HT-29 (cell line): ENCODE measurements around the gene F10. TPM values are rescaled to one million over a fixed set of nuclear protein-coding genes. Genes with fewer than 3 reads are reported as not detected.
"Not testable (repeated sequence)": the region's sequence is repeated elsewhere in the genome, so short reads cannot be mapped to it uniquely, and the experiment has no call there.

ENCODE experiments used
- DNase-seq: peaks from one replicate; pipeline ENCODE4 v3.0.0-alpha.2; 2015; ENCODE audit warnings: low spot score
- total RNA-seq: library from RNA; depleted of rRNA; stranded (reverse); fragments of >200 nt; shearing (Covaris generic); gene quantifications from 2 replicates; pipeline ENCODE4 v1.2.3, GENCODE V29; 2014

F10 gene
- total RNA-seq, 1 experiment from 2014 or later: not detected

DNA sequence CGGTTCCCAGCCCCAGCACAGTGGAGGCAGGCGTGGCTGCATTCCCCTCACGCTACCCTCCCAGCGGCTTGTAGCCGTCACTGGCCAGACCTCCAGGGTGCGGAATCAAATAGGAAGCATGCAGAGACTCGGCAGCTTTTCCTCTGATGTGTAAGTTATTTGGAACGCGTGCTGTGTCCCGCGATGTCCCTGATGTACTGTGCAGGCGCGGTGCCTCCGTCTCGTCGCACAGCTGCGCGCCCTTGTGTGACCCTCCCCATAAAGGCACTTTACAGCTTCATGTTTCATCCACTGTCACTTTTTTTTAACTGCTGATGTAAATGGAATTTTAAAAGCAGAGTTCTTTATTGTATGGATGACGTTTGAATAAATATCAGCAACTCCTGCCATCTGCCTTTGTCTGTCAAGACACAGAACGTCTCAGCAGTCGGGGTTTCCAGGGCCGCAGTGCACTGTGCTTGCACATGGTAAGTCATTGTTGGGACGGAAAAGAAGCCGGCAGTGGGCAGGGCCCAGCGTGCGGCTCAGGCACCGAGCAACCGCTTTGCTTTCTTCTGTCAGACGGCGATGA is 24.4 kb upstream of the F10 start:
- DNase-seq: no peak

- DNase-seq: no peak
These were observed 23.5 kb upstream of the F10 start for GRCh38 chr13:113099142-113099541.

GRCh38 chr13:113102302-113102701 is 20.3 kb upstream of the F10 start:
- not testable (repeated sequence) for DNase-seq

- no peak for DNase-seq
These were observed 19.9 kb upstream of the F10 start for GRCh38 chr13:113102727-113103126.

DNA sequence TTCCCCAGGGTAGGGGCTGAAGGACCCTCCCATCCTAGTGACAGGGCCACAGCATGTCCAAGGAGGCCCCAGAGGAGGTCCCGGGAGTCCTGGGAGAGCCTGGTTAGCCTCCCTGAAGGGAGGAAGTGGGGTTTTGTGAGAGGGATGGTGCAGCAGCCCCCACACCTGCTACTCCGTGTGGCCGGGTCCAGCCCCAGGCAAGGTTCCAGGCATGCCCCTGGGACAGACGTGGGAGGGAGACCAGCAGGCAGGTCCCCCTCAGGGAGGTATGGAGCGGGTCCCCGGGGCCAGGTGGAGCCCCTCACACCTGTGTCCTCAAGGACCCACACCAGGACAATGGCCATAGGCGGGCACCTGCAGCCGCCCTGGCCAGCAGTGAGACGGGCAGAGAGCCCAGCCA is 19.0 kb upstream of the F10 start:
- no peak for DNase-seq

- DNase-seq: no peak
These were observed 17.3 kb upstream of the F10 start, which contains the start of gene F7 for GRCh38 chr13:113105032-113105920. TSS of gene F7 (plus strand) at chr13:113105791. CDS start at chr13:113105842, 51 bp downstream.

- no peak for DNase-seq
These were observed 16.6 kb upstream of the F10 start for GRCh38 chr13:113105921-113106452.

DNA sequence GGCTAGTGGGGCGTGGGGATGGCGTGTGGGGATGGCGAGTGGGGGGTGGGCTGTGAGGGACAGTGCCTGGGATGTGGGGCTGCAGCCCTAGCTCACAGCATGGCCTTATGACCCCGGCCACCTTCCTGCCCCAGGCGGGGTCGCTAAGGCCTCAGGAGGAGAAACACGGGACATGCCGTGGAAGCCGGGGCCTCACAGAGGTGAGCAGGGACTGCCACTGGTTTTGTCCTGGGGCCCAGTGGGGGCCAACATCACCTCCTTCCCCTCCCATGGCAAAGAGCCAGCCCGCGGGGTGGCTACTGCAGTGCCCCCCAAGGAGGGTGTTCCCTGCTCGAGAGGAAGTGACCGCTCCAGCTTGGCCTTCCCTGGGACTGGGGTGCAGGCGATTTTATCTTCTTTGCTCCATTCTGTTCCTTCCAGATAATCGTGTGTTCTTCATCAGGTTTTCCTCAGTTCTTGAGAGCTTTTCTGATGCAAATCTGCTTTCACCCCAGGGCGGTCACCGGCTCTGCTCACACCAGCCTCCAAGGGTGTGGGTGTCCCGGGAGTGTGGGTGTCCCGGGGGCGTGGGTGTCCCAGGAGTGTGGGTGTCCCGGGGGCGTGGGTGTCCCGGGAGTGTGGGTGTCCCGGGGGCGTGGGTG is 15.8 kb upstream of the F10 start:
- DNase-seq: no peak

DNA sequence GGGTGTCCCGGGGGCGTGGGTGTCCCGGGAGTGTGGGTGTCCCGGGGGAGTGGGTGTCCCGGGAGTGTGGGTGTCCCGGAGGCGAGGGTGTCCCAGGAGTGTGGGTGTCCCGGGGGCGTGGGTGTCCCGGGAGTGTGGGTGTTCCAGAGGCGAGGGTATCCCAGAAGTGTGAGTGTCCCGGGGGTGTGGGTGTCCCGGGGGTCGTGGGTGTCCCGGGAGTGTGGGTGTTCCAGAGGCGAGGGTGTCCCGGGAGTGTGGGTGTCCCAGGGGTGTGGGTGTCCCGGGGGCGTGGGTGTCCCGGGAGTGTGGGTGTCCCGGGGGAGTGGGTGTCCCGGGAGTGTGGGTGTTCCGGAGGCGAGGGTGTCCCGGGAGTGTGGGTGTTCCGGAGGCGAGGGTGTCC is 14.1 kb upstream of the F10 start:
- not testable (repeated sequence) for DNase-seq

DNA sequence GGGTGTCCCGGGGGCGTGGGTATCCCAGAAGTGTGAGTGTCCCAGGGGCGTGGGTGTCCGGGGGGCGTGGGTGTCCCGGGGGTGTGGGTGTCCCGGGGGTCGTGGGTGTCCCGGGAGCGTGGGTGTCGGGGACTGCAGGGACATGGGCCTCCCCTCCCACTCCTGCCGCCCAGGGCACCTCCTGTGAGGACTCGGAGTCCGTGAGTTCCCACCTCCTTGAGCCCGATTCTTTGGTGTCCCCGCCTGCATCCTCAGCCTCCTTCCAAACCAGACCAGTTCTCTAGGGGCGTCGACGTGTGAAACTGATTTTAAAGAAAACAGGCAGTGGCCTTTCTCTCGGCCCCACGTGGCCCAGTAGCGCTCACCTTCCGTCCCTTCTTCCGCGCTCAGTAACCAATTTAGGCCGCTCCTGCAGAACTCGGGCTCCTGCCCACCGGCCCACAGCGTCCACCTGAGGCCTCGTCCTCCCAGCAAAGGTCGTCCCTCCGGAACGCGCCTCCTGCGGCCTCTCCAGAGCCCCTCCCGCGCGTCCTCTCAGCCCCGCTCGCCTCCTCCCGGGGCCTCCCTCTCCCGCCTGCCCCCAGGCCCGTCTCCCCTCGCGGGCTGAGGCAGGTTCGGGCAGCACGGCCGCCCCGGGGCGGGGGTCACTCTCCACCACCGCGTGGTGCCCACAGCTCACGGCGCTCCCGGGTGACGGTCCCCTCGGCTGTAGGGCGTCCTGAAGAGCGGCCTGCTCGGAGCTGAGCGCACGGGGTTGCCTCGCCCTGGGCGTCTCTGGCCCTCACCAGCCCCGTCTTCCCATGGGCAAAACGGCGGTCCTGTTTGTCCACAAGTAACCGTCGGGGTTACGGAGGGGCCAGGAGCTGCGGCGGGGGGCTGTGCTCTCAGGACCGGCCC is 13.2 kb upstream of the F10 start:
- DNase-seq: no peak

- no peak for DNase-seq
These were observed 12.3 kb upstream of the F10 start for GRCh38 chr13:113110048-113110851.

DNA sequence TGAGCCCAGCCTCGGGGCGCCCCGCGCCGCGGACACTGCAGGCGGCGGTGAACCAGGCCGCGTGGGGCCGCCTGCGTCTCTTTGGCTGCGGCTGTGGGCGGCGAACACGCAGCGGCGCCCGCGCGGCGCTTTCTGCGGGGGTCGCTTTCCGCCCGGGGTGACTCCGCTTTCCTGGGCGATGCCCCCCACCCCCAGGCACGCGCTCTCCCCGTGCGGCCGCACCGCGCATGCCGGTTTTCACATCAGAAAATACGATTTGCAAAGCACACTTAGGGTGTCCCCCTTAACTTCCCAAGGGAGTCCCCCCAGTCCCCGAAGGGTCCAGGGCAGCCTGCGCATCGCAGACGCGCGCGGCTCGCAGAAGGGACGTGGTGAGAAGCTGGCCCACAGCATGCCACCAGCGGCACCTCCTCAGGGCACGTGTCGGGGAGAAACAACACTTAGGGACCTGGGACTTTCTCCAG is 11.7 kb upstream of the F10 start:
- DNase-seq: no peak

DNA sequence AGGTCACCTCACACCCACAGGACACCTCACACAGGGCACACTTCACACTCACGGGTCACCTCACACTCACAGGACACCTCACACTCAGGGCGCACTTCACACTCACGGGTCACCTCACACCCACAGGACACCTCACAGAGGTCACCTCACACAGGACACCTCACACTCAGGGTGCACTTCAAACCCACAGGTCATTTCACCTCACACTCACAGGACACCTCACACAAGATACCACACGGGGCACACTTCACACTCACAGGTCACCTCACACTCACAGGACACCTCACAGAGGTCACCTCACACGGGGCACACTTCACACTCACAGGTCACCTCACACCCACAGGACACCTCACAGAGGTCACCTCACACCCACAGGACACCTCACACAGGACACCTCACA is 10.8 kb upstream of the F10 start:
- DNase-seq: not testable (repeated sequence)

- not testable (repeated sequence) for DNase-seq
These were observed 10.1 kb upstream of the F10 start for GRCh38 chr13:113112475-113112874.

DNA sequence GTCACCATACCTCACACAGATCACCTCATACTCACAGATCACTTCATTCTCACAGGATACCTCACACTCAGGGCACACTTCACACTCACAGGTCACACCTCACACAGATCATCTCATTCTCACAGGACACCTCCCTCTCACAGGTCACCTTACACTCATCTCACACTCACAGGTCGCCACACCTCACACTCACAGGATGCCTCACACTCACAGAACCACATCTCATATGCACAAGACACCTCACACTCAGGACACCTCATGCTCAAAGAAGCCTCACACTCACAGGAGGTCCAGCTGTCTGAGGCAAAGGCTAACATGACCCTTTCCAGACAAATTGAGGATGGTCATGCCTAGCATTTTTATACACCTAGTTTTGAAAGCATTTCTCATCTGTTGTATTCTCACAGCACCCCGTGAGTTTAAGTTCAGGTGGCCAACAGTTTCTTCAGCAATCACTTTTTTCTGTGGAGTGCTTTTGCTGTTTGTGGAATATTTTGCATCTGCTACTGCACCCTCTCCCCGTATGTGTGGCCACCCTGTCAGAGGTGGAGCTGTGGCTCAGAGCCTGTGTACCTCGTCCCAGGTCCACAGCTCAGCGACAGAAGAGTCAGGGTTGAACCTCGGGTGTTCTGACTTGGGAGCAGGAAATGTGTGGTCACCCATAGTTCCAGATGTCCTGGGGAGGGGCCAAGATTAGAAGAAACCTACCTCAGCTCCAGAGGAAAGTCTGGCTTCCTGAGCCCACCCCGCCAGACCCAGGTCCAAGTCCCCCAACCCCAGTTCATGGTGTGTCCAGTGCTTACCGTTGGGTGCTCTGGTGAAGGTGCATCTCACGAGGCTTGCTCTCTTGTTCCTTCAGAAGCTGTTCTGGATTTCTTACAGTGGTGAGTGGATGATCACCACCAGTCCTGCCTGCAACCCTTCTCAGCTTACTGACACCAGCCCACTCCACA is 9.4 kb upstream of the F10 start:
- DNase-seq: no peak

- DNase-seq: no peak
These were observed 8.7 kb upstream of the F10 start for GRCh38 chr13:113113846-113114271.

DNA sequence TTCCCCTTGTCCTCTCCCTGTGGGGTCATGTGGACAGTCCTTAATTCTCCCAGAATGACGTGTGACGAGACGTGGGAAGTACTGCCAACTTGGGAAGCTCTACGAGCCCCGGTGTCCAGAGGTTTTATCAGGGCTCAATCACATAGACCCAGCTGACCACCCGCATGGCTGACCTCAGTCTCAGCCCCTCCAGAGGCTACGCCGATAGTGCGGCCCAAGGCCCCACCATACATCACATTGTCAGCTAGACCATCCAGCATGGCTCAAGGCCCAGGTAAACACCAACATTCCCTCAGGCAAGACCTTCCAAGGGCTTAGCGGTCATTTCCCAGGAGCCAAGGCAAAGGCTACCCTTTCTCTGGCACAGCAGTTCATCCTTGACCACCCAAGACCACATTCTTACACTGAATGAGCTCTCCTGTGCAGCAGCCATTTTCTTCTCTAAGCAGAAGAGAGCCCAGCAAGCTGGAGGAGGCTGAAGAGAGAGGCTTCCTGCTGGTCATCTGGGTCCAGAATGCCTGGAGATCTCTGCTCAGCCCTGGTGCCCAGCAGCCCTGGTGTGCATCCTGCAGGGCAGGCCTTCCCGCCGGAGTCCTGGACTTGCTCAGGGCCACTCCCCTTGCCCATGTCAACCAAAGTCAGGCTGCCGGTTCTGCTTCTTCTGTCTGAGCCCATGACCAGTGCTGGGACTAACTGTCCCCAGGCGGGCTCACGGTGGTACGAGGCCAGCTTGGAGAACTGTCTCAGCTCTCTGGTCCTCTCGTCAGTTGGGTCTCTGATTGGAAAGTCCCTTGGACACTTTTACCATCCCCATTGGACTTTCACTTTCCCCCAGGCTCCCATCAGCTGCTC is 7.9 kb upstream of the F10 start:
- DNase-seq: no peak
